Esophagus squamous epithelium (tissue), 4 donors: ENCODE results near the gene SLFN14.

Source experiments
- CTCF ChIP-seq, 6 experiments: fragments of 450-650 bp in 4 of 6; fragments of 200-600 bp in 2 of 6; sonication (generic) in 2 of 6; IDR thresholded peaks; one replicate each; pipeline ENCODE4 v1.5.1; 2016 to 2019; ENCODE audit warnings: antibody characterized with exemption in 6 of 6, mild to moderate bottlenecking in 4 of 6, moderate library complexity in 4 of 6
- POLR2A ChIP-seq, 4 donors: fragments of 450-650 bp; IDR thresholded peaks; one replicate each; pipeline ENCODE4 v1.6.1; 2017; ENCODE audit warnings: antibody characterized with exemption in 4 of 4, mild to moderate bottlenecking in 4 of 4, moderate library complexity in 3 of 4

- TF ChIP-seq CTCF (IDR thresholded peaks at IDR 0.05) (no peak), POLR2A (IDR thresholded peaks at IDR 0.05) (no peak)
Observed at GRCh38 chr17:35603674-35604073, 43.1 kb upstream of the SLFN14 start.
